Endothelial cell of umbilical vein (primary cell): Measurements from ENCODE around the gene G0S2. TPM values are rescaled to one million over a fixed set of nuclear protein-coding genes. Genes with fewer than 3 reads are reported as not detected.

ENCODE experiments used
- BruUV-seq: library from RNA; stranded (reverse); fragments of 400-500 nt; replicated peaks from 2 replicates; lab custom pipeline; 2021; lab: Mats Ljungman, UMichigan
- CTCF ChIA-PET: fragments of 300-600, 350-600 bp; sonication (Branson Sonifier 250); formaldehyde crosslinking; loops from one replicate; lab custom pipeline; 2021; ENCODE audit warnings: antibody characterized with exemption, inconsistent platforms; lab: Charles Lee
- POLR2A ChIA-PET: fragments of 300-600, 350-600 bp; sonication (Branson Sonifier 250); formaldehyde crosslinking; loops from one replicate; lab custom pipeline; 2021; ENCODE audit warnings: antibody characterized with exemption, inconsistent platforms; lab: Charles Lee
- DNase-seq: peaks from one replicate; pipeline ENCODE4 v3.0.0-alpha.2; 2011; ENCODE audit warnings: low read depth, low spot score
- FAIRE-seq: peaks from 2 replicates; lab custom pipeline; 2011; peaks lifted over from hg19 to GRCh38; lab: Jason Lieb, UNC
- H2AFZ ChIP-seq: 2 replicates; pipeline ENCODE4 v1.6.0; 2012; ENCODE audit warnings: low read depth, low read length, control low read depth, inconsistent platforms
- H3K27ac ChIP-seq: 2 replicates; pipeline ENCODE4 v1.5.1; 2011; ENCODE audit warnings: low read depth, mild to moderate bottlenecking, control low read depth, low read length, moderate library complexity; ENCODE audit not compliant: insufficient read depth
- H3K27me3 ChIP-seq, 2 experiments: 2 replicates each; pipeline versions ENCODE4 v1.6.0 to v1.6.1; 2011; ENCODE audit warnings: low read length in 2 of 2, mixed read lengths in 1 of 2; ENCODE audit not compliant: control insufficient read depth in 2 of 2, insufficient read depth in 2 of 2
- H3K36me3 ChIP-seq, 2 experiments: 2 replicates in 1 of 2; 3 replicates in 1 of 2; pipeline ENCODE4 v1.5.1; 2011; ENCODE audit warnings: low read length in 2 of 2, mild to moderate bottlenecking in 1 of 2, moderate library complexity in 1 of 2; ENCODE audit not compliant: control insufficient read depth in 2 of 2, insufficient read depth in 2 of 2; ENCODE audit errors: extremely low read depth in 1 of 2
- H3K4me1 ChIP-seq: 3 replicates; pipeline ENCODE4 v1.5.1; 2011; ENCODE audit warnings: mild to moderate bottlenecking, low read length; ENCODE audit not compliant: control insufficient read depth, insufficient read depth; ENCODE audit errors: extremely low read depth
- H3K4me2 ChIP-seq: 2 replicates; pipeline ENCODE4 v1.6.1; 2011; ENCODE audit warnings: low read length, control low read depth, mixed read lengths; ENCODE audit not compliant: insufficient read depth
- H3K4me3 ChIP-seq, 3 experiments: fragments of 200-600 bp in 1 of 3; sonication (generic), shearing (Covaris generic) in 1 of 3; replicated peaks in 1 of 3; 2 replicates each; pipeline ENCODE4 v1.5.1; 2011 to 2016; ENCODE audit warnings: control low read depth in 3 of 3, low read length in 3 of 3, mild to moderate bottlenecking in 2 of 3, inconsistent platforms in 1 of 3, low read depth in 1 of 3, moderate library complexity in 1 of 3; ENCODE audit not compliant: insufficient read depth in 1 of 3
- H3K79me2 ChIP-seq: 2 replicates; pipeline ENCODE4 v1.6.0; 2012; ENCODE audit warnings: low read length, inconsistent platforms; ENCODE audit not compliant: control insufficient read depth, insufficient read depth
- H3K9ac ChIP-seq: replicated peaks from 2 replicates; pipeline ENCODE3; 2011; ENCODE audit warnings: low read length, control low read depth; ENCODE audit not compliant: insufficient read depth; ENCODE audit errors: extremely low read depth
- H3K9me1 ChIP-seq: replicated peaks from 3 replicates; pipeline ENCODE4 v1.6.0; 2011; ENCODE audit warnings: mild to moderate bottlenecking, low read length; ENCODE audit not compliant: control insufficient read depth, insufficient read depth; ENCODE audit errors: extremely low read depth
- H3K9me3 ChIP-seq: replicated peaks from 2 replicates; pipeline ENCODE4 v1.5.1; 2012; ENCODE audit warnings: low read length, inconsistent platforms; ENCODE audit not compliant: control insufficient read depth, insufficient read depth
- H4K20me1 ChIP-seq: replicated peaks from 2 replicates; pipeline ENCODE3; 2011; ENCODE audit warnings: mild to moderate bottlenecking, low read length; ENCODE audit not compliant: control insufficient read depth, insufficient read depth; ENCODE audit errors: extremely low read depth
- FOS ChIP-seq: IDR thresholded peaks from 2 replicates; pipeline ENCODE4 v1.6.1; 2011; ENCODE audit warnings: mild to moderate bottlenecking, low read length, moderate library complexity, borderline replicate concordance; ENCODE audit not compliant: insufficient read depth
- GATA2 ChIP-seq: IDR thresholded peaks from 2 replicates; pipeline ENCODE4 v1.7.0; 2011; ENCODE audit warnings: low read depth, mild to moderate bottlenecking, moderate library complexity, mixed read lengths, low read length; ENCODE audit not compliant: insufficient read length, insufficient read depth
- POLR2A ChIP-seq: IDR thresholded peaks from 2 replicates; pipeline ENCODE4 v1.6.1; 2012; ENCODE audit warnings: low read depth, mild to moderate bottlenecking, control low read depth, low read length
- dilution Hi-C: fragments of 300-500 bp; cut with MboI; formaldehyde crosslinking; loops from one replicate; pipeline ENCODE4 v1.15.0; 2019; ENCODE audit warnings: low sequenced_read_pairs; ENCODE audit not compliant: extremely low pct_ligation_motif_present
- intact Hi-C: fragments of 100-400 bp; cut with micrococcal nuclease; formaldehyde crosslinking; loops from one replicate; pipeline ENCODE4 v1.10.0; 2022
- polyA plus RNA-seq, 4 experiments: library from polyadenylated mRNA; depleted of rRNA in 3 of 4; stranded (reverse) in 3 of 4; unstranded in 1 of 4; fragments of >200 nt; gene quantifications; 2 replicates each; pipeline versions ENCODE4 v1.2.1 to v1.2.3, GENCODE V29; 2011 to 2012; ENCODE audit warnings: missing spikeins in 1 of 4
- total RNA-seq: library from RNA; stranded (reverse); gene quantifications from 2 replicates; pipeline ENCODE4 v1.2.3, GENCODE V29; 2021

G0S2 gene
- total and polyA plus RNA-seq, 2 donors (not counting 3 experiments of a cell fraction or from before 2014, with no cell fraction given) = 0.91 to 1.9 TPM

- no TSS peak for BruUV-seq
- dilution Hi-C loops (no loop called here), intact Hi-C loops (loop anchor here (2.0 kb wide), 1 partner anchor 96 kb away; no protein-coding TSS in a partner anchor)
- ChIA-PET CTCF (interaction anchor here (1.2 to 2.0 kb wide), 5 partner anchors 11 to 85 kb away, joined by 3 to 15 read pairs (median 4); no protein-coding TSS in a partner anchor), POLR2A (no interaction called here)
- no peak for TF ChIP-seq POLR2A
- H2AFZ ChIP-seq = no peak overlapping the region
- no peak for DNase-seq
- no peaks in the 10 kb centered on the region for H3K79me2 ChIP-seq
- peaks cover 27% of the 10 kb centered on the region for H3K4me1 ChIP-seq
- FAIRE-seq = peak; percentile 75
- H3K4me3 ChIP-seq = no peak overlapping the region
- H3K9me3 ChIP-seq = no peaks in the 10 kb centered on the region
- H3K36me3 ChIP-seq = no peaks in the 10 kb centered on the region
- no peaks in the 10 kb centered on the region for H3K9me1 ChIP-seq
- H3K27ac ChIP-seq = peak overlapping the region; percentile 60
- no peaks in the 10 kb centered on the region for H4K20me1 ChIP-seq
- H3K27me3 ChIP-seq = no peaks in the 10 kb centered on the region
- peak overlapping the region; percentile 10 for H3K4me2 ChIP-seq
- H3K9ac ChIP-seq = no peak overlapping the region
Measured at GRCh38 chr1:209650454-209650853, 24.8 kb upstream of the G0S2 start.

GRCh38 chr1:209651138-209651587 is 24.0 kb upstream of the G0S2 start:
- intact Hi-C loops = loop anchor here (2.0 kb wide), 1 partner anchor 96 kb away; no protein-coding TSS in a partner anchor
- no TSS peak for BruUV-seq
- Histone ChIP-seq H3K27ac (peak overlapping the region; percentile 60), H3K9ac (no peak overlapping the region), H3K4me2 (no peak overlapping the region), H3K9me1 (no peaks in the 10 kb centered on the region), H2AFZ (peak overlapping the region; percentile 53), H3K79me2 (no peaks in the 10 kb centered on the region), H4K20me1 (no peaks in the 10 kb centered on the region), H3K4me3 (no peak overlapping the region), H3K9me3 (no peaks in the 10 kb centered on the region), H3K27me3 (no peaks in the 10 kb centered on the region), H3K4me1 (peaks cover 27% of the 10 kb centered on the region), H3K36me3 (no peaks in the 10 kb centered on the region)
- TF ChIP-seq GATA2 (no peak), FOS (peak; percentile 66)
- CTCF ChIA-PET = interaction anchor here (1.4 to 2.0 kb wide), 2 partner anchors 24 to 81 kb away, joined by 4 to 15 read pairs; no protein-coding TSS in a partner anchor
- FAIRE-seq = peak; percentile 94
- peak; percentile 77 for DNase-seq
- dilution Hi-C loops = no loop called here
- POLR2A ChIA-PET = no interaction called here
